SK-N-SH treated with all-trans-retinoic acid at 6 μM for 48 hours (cell line): ENCODE measurements around the gene CELF5.

ENCODE experiments used
- ATAC-seq: fragments of 200-7000 bp; cut with Tn5 transposase; 3 replicates; pipeline ENCODE4 v1.9.1; 2020; ENCODE audit warnings: mild to moderate bottlenecking, moderate library complexity
- CSDC2 ChIP-seq: fragments of 250-450 bp; sonication (Bioruptor Pico); IDR thresholded peaks from 2 replicates; pipeline ENCODE4 v1.5.0; 2020; ENCODE audit warnings: mild to moderate bottlenecking, moderate library complexity
- GLIS3 ChIP-seq: fragments of 250-450 bp; sonication (Bioruptor Pico); IDR thresholded peaks from 2 replicates; pipeline ENCODE4 v1.5.0; 2020; ENCODE audit warnings: mild to moderate bottlenecking, moderate library complexity
- ISL1 ChIP-seq: fragments of 250-450 bp; sonication (Bioruptor Pico); IDR thresholded peaks from 2 replicates; pipeline ENCODE4 v2.1.2; 2022; ENCODE audit warnings: mild to moderate bottlenecking, moderate library complexity
- PPARA ChIP-seq: fragments of 250-450 bp; sonication (Bioruptor Pico); IDR thresholded peaks from 2 replicates; pipeline ENCODE4 v1.5.0; 2020; ENCODE audit warnings: mild to moderate bottlenecking, borderline replicate concordance
- RARB ChIP-seq: fragments of 250-450 bp; sonication (Bioruptor Pico); IDR thresholded peaks from 2 replicates; pipeline ENCODE4 v1.8.0; 2021; ENCODE audit warnings: mild to moderate bottlenecking, moderate library complexity
- SNAI2 ChIP-seq: fragments of 250-450 bp; sonication (Bioruptor Pico); IDR thresholded peaks from 2 replicates; pipeline ENCODE4 v1.5.0; 2020; ENCODE audit warnings: mild to moderate bottlenecking, moderate library complexity
- TCF4 ChIP-seq: fragments of 250-450 bp; sonication (Bioruptor Pico); IDR thresholded peaks from 2 replicates; pipeline ENCODE4 v1.8.0; 2021; ENCODE audit warnings: mild to moderate bottlenecking, moderate library complexity, borderline replicate concordance
- TOX ChIP-seq: fragments of 250-450 bp; sonication (Bioruptor Pico); IDR thresholded peaks from 2 replicates; pipeline ENCODE4 v1.8.0; 2021; ENCODE audit warnings: mild to moderate bottlenecking, moderate library complexity, borderline replicate concordance
- ZC3H10 ChIP-seq: fragments of 250-450 bp; sonication (Bioruptor Pico); IDR thresholded peaks from 2 replicates; pipeline ENCODE4 v1.5.1; 2021; ENCODE audit warnings: mild to moderate bottlenecking, moderate library complexity
- ZFP3 ChIP-seq: fragments of 250-450 bp; sonication (Bioruptor Pico); IDR thresholded peaks from 2 replicates; pipeline ENCODE4 v1.5.0; 2020; ENCODE audit warnings: mild to moderate bottlenecking, moderate library complexity
- ZNF70 ChIP-seq: fragments of 450-650 bp; formaldehyde crosslinking; IDR thresholded peaks from 2 replicates; pipeline ENCODE4 v1.5.0; 2020; ENCODE audit warnings: mild to moderate bottlenecking, moderate library complexity
- TF ChIP-seq, protein P1 (sequence below): fragments of 250-450 bp; sonication (Bioruptor Pico); IDR thresholded peaks from 2 replicates; pipeline ENCODE4 v1.8.0; 2021; ENCODE audit warnings: low read depth, mild to moderate bottlenecking, moderate library complexity, borderline replicate concordance
- TF ChIP-seq, protein P2 (sequence below): fragments of 250-450 bp; sonication (Bioruptor Pico); IDR thresholded peaks from 2 replicates; pipeline ENCODE4 v1.5.1; 2020; ENCODE audit warnings: low read depth, mild to moderate bottlenecking, moderate library complexity
- TF ChIP-seq, protein P3 (sequence below): fragments of 250-450 bp; sonication (Bioruptor Pico); IDR thresholded peaks from 2 replicates; pipeline ENCODE4 v1.5.0; 2020; ENCODE audit warnings: mild to moderate bottlenecking, moderate library complexity
- TF ChIP-seq, protein P4 (sequence below): fragments of 250-450 bp; sonication (Bioruptor Pico); IDR thresholded peaks from 2 replicates; pipeline ENCODE4 v1.8.0; 2020; ENCODE audit warnings: mild to moderate bottlenecking, moderate library complexity, borderline replicate concordance

CELF5 gene

DNA sequence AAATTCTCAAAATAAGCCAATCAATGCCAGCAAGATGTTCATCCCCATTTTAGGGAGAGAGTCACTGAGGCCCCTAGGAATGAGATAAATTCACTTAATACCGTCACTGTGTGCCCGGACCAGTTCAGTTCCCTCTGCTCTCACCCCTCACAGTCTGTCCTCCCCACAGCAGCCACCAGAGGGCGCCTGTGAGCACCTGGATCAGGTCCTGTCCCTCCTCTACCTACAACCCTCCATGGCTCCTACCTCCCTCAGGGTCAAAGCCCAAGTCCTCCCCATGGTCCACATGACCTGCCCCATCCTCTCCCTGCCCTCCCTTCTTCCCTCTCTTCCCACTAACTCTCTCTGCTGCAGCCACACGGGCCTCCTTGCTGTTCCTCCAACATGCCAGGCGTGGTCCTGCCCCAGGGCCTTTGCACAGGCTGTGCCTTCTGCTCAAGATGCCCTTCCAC is 100.0 kb downstream of the CELF5 start (continued):
- TF ChIP-seq ZFP3 (CRISPR knock-in tag): no peak

DNA sequence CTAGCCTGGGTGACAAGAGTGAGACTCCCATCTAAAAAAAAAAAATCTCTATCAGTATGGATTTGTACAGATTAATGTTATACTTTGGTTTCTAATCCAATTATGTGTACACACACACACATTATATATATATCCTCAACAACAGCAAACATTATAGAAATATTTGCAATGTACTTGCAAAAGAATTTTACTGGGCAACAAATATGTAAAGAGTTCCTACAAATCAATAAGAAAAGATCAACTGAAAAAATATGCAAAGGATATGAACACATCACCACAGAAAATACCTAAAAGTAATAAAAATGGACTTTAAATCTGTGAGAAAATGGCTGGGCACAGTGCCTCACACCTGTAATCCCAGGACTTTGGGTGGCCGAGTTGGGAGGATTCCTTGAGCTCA is 101.0 kb downstream of the CELF5 start:
- no peak for TF ChIP-seq ZNF70 (CRISPR knock-in tag)
- TF ChIP-seq, protein P1, sequence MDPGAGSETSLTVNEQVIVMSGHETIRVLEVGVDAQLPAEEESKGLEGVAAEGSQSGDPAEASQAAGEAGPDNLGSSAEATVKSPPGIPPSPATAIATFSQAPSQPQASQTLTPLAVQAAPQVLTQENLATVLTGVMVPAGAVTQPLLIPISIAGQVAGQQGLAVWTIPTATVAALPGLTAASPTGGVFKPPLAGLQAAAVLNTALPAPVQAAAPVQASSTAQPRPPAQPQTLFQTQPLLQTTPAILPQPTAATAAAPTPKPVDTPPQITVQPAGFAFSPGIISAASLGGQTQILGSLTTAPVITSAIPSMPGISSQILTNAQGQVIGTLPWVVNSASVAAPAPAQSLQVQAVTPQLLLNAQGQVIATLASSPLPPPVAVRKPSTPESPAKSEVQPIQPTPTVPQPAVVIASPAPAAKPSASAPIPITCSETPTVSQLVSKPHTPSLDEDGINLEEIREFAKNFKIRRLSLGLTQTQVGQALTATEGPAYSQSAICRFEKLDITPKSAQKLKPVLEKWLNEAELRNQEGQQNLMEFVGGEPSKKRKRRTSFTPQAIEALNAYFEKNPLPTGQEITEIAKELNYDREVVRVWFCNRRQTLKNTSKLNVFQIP (CRISPR knock-in tag): no peak
- TF ChIP-seq, protein P2, sequence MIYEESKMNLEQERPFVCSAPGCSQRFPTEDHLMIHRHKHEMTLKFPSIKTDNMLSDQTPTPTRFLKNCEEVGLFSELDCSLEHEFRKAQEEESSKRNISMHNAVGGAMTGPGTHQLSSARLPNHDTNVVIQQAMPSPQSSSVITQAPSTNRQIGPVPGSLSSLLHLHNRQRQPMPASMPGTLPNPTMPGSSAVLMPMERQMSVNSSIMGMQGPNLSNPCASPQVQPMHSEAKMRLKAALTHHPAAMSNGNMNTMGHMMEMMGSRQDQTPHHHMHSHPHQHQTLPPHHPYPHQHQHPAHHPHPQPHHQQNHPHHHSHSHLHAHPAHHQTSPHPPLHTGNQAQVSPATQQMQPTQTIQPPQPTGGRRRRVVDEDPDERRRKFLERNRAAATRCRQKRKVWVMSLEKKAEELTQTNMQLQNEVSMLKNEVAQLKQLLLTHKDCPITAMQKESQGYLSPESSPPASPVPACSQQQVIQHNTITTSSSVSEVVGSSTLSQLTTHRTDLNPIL (CRISPR knock-in tag): no peak
- TF ChIP-seq, protein P3, sequence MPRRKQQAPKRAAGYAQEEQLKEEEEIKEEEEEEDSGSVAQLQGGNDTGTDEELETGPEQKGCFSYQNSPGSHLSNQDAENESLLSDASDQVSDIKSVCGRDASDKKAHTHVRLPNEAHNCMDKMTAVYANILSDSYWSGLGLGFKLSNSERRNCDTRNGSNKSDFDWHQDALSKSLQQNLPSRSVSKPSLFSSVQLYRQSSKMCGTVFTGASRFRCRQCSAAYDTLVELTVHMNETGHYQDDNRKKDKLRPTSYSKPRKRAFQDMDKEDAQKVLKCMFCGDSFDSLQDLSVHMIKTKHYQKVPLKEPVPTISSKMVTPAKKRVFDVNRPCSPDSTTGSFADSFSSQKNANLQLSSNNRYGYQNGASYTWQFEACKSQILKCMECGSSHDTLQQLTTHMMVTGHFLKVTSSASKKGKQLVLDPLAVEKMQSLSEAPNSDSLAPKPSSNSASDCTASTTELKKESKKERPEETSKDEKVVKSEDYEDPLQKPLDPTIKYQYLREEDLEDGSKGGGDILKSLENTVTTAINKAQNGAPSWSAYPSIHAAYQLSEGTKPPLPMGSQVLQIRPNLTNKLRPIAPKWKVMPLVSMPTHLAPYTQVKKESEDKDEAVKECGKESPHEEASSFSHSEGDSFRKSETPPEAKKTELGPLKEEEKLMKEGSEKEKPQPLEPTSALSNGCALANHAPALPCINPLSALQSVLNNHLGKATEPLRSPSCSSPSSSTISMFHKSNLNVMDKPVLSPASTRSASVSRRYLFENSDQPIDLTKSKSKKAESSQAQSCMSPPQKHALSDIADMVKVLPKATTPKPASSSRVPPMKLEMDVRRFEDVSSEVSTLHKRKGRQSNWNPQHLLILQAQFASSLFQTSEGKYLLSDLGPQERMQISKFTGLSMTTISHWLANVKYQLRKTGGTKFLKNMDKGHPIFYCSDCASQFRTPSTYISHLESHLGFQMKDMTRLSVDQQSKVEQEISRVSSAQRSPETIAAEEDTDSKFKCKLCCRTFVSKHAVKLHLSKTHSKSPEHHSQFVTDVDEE (CRISPR knock-in tag): no peak
- TF ChIP-seq TOX (CRISPR knock-in tag): no peak
- TF ChIP-seq ZFP3 (CRISPR knock-in tag): no peak
- no peak for TF ChIP-seq RARB
- TF ChIP-seq, protein P4, sequence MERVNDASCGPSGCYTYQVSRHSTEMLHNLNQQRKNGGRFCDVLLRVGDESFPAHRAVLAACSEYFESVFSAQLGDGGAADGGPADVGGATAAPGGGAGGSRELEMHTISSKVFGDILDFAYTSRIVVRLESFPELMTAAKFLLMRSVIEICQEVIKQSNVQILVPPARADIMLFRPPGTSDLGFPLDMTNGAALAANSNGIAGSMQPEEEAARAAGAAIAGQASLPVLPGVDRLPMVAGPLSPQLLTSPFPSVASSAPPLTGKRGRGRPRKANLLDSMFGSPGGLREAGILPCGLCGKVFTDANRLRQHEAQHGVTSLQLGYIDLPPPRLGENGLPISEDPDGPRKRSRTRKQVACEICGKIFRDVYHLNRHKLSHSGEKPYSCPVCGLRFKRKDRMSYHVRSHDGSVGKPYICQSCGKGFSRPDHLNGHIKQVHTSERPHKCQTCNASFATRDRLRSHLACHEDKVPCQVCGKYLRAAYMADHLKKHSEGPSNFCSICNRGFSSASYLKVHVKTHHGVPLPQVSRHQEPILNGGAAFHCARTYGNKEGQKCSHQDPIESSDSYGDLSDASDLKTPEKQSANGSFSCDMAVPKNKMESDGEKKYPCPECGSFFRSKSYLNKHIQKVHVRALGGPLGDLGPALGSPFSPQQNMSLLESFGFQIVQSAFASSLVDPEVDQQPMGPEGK (CRISPR knock-in tag): no peak
- no peak for TF ChIP-seq PPARA (CRISPR knock-in tag)
- no peak for ATAC-seq

DNA sequence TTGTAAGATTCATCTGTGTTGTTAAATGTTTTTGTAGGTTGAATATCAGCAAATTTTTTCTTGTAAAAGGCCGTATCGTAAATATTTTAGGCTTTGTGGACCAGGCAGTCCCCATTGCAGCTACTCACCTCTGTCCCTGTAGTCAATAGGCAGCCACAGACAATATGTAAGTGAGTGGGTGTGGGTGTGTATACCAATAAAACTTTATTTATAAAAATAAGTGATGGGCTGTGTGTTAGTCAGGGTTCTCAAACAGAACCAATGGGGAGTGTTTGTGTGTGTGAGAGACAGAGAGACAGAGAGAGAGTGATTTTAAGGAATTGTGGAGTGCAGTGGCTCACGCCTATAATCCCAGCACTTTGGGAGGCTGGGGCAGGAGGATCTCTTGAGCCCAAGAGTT is 104.3 kb downstream of the CELF5 start:
- TF ChIP-seq, protein P3 (CRISPR knock-in tag): no peak
- TF ChIP-seq, protein P4 (CRISPR knock-in tag): no peak
- TF ChIP-seq GLIS3 (CRISPR knock-in tag) (no peak), CSDC2 (CRISPR knock-in tag) (no peak), ZC3H10 (CRISPR knock-in tag) (no peak), RARB (no peak), ISL1 (no peak), ZFP3 (CRISPR knock-in tag) (no peak), ZNF70 (CRISPR knock-in tag) (no peak), TCF4 (CRISPR knock-in tag) (no peak), TOX (CRISPR knock-in tag) (no peak), SNAI2 (CRISPR knock-in tag) (no peak)
- TF ChIP-seq, protein P1 (CRISPR knock-in tag): no peak
- no peak for ATAC-seq
